Right kidney (tissue), 1 donor: ENCODE results near the gene RPS16.

ENCODE experiments used
- DNase-seq: peaks from one replicate; pipeline ENCODE4 v3.0.0-alpha.2; 2016

Gene RPS16

DNA sequence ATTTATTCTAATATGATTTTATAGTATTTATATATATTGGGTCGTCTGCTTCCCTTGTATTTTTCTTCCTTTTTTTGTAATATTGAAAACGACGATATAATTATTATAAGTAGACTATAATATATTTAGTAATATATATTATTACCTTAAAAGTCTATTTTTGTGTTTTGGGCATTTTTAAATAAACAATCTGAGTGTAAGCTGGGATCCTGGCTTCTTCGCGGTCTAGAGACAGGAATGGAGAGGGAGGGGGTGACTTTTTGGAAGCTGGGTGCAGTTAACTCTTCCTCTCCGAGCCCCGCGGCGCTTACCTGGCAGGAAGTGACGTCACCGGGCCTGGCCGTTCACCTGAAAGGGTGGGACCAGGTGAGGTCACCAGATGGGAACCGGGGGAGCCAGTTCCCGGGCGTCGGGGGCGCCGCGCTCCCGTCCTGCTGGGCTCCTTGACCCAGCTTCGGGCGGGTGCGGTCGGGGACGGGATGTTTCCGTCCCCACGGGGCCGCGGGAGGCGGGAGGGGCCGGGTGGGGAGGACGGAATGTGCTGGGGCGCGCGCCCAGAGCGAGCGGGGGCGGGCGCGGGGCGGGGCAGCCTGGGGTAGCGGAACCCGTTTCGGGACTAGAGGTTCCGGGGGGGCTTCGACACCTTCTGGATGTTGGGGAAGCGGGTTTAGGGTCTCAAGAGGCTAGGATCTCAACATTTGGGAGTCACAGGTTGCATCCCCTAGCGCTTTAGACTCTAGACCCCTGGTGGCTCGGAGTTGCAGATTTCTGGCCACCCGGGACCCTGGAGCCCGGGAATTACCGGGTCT lies 26.3 kb downstream of the RPS16 start:
- peak; percentile 54 for DNase-seq

DNA sequence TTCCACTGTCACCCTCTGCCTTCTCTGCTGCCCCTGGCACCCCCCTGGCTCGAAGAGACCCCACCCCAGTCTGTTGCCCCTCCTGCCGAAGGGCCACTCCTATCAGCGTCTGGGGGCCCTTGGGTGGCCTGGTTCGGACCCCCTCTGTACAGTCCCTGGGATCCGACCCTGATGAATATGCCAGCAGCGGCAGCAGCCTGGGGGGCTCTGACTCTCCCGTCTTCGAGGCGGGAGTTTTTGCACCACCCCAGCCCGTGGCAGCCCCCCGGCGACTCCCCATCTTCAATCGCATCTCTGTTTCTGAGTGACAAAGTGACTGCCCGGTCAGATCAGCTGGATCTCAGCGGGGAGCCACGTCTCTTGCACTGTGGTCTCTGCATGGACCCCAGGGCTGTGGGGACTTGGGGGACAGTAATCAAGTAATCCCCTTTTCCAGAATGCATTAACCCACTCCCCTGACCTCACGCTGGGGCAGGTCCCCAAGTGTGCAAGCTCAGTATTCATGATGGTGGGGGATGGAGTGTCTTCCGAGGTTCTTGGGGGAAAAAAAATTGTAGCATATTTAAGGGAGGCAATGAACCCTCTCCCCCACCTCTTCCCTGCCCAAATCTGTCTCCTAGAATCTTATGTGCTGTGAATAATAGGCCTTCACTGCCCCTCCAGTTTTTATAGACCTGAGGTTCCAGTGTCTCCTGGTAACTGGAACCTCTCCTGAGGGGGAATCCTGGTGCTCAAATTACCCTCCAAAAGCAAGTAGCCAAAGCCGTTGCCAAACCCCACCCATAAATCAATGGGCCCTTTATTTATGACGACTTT lies 27.1 kb downstream of the RPS16 start:
- no peak for DNase-seq

DNA sequence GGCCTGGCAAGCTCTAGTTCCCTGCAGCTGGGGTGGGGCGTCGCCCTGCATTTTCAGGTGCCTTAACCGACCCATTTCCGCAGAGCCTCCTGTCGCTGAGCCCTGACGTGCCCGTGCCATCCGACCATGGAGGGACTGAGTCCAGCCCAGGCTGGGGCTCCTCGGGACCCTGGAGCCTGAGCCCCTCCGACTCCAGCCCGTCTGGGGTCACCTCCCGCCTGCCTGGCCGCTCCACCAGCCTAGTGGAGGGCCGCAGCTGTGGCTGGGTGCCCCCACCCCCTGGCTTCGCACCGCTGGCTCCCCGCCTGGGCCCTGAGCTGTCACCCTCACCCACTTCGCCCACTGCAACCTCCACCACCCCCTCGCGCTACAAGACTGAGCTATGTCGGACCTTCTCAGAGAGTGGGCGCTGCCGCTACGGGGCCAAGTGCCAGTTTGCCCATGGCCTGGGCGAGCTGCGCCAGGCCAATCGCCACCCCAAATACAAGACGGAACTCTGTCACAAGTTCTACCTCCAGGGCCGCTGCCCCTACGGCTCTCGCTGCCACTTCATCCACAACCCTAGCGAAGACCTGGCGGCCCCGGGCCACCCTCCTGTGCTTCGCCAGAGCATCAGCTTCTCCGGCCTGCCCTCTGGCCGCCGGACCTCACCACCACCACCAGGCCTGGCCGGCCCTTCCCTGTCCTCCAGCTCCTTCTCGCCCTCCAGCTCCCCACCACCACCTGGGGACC lies 27.9 kb downstream of the RPS16 start:
- DNase-seq, result peak; percentile 43

DNA sequence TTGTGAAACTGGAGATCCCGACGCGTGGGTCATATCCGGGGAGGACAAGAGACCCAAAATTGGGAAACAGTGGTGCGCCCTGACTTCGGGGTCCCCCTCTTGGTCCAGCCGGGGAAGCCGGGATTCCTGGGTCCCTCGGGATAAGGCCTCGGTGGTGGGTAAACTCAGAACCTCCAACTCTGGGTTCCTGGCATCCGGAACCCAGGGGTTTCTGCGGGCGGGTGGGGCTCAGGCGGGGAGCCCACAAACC lies 28.4 kb downstream of the RPS16 start:
- DNase-seq, result no peak

DNA sequence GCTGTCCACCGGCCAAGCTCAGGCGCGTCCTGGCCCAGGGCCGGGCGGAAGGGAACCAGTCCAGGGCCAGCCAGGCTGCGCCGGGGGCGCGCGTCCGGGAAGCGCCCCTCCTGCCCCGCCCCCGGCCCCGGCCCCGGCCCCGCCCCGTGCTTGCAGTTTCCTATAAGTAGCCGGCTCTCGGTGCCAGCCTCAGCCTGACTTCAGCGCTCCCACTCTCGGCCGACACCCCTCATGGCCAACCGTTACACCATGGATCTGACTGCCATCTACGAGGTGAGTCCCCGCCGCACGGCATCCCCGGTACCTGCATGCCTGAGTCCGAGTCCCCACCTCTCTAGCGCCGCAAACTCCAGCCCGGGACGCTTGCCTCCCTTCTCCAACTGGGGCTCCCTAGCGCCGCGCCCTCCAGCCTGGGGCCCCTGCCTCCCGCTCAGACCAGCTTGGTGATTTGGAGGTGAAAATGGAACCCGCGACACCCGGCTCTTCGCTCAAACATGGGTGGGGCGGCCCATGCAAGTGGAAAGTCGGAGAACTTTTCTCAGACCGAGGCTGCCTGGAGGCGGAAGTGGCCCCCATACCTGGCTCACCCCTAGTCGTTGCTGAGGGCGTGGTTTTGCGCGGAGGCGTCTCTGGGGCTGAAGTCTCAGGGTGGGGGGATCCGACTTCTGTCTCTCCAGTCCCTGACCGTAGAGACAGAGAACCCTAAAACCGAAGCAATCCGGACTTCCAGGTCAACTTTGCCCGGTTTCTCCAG lies 28.9 kb downstream of the RPS16 start, which contains the start of gene ZFP36:
Gene ZFP36, plus strand, starts transcription at position 192 of the 754 bp plus-strand sequence. Its CDS starts 58 bp downstream, at position 250.
- DNase-seq, result peak; percentile 84

DNA sequence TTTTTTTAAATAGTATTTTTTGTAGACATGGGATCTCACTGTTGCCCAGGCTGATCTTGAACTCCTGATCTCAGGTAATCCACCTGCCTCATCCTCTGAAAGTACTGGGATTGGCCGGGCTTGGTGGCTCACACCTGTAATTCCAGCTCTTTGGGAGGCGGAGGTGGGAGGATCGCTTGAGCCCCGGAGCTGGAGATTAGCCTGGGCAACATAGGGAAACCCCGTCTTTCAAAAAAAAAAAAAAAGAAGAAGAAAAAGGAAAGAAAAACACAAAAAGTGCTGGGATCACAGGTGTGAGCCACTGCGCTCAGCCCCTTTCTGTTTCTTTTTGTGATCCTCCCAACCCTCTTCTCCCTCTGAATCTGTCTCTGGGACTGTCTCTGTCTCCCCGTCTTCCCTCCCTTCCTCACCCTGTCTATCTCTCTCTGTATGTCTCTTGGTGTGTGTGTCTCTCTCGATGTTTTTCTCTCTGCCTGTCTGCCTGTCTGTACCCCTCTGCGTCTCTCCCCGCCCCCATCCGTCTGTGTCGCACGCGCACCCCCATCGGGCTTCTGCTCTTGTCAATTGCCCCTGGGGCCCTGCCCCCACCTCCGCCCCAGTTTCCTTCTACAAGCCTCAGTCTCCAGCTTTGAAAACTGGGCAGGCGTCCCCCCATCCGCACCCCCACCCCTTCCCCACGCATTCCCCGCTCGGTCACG lies 29.6 kb downstream of the RPS16 start:
- peak; percentile 56 for DNase-seq

DNA sequence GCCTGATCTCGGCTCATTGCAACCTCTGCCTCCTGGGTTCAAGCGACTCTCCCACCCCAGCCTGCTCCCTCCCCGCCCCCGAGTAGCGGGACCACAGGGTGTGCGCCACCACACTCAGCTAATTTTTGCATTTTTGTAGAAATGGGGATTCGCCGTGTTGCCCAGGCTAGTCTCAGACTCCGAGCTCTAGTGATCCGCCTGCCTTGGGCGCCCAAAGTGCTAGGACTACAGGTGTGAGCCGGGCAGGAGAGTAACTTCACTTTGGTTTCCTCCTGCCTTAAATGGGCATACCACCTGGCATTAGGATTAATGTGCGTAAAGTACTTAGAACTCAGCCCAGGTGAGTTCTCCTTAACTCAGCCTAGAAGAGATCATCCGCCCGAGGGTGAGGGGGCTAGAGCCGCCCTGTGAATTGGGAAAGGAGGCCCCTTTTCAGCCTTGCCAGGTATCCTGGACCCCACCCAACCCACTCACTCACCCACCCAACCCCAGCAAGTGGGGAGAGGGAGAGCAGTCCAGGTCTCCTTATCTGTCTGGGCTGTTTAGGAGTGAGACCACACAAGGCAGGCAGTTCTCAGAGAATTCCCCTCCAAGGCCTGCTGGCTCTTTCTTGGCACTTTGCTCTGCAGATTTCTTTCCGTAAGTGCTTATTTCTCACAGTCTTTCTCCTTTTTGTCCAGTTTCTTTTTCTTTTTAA lies 30.3 kb downstream of the RPS16 start:
- no peak for DNase-seq

DNA sequence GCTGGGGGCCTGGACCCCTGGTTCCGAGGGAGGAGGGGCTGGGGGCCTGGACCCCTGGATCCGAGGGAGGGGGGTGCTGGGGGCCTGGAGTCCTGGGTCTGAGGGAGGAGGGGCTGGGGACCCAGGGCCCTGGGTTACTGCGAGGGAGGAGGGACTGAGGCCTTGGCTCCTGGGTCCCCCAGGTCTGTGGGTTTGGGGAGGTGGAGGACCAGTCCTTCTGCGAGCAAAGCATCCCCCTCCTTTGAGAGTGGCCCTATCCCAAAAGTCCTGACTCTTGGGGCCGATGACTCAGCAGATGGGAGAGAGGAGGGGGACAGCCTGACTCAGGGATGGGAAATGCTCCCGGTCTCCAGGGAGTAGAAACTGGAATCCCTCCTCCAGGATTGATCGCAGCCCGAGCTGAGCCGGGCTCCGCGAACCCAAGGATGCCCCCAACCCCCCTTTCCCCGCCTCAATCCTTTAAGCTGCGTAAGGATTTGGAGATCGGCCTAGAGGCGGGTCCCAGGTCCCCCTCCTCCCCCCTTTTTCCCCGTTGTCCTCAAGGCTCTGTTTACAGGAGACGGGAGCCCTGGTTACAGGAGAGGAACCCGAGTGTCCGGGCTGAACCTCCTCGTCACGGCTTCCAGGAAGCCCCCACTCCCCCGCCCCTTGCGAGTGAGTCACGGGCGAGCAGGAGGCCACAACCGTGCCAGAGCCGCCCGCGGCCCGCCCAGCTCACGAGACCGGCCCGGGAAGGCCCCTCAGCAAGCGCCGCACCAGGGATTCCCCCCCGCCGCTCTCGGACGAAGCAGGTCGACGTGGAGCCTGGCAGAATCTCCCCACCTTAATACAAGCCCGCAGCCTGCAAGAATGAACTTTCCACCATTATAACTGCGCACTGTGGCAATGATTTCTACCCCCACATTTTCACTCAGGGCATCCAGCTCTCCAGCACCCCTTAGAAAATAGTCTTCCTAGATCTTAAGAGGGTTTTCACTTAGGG lies 32.1 kb downstream of the RPS16 start:
- DNase-seq, result peak; percentile 82

DNA sequence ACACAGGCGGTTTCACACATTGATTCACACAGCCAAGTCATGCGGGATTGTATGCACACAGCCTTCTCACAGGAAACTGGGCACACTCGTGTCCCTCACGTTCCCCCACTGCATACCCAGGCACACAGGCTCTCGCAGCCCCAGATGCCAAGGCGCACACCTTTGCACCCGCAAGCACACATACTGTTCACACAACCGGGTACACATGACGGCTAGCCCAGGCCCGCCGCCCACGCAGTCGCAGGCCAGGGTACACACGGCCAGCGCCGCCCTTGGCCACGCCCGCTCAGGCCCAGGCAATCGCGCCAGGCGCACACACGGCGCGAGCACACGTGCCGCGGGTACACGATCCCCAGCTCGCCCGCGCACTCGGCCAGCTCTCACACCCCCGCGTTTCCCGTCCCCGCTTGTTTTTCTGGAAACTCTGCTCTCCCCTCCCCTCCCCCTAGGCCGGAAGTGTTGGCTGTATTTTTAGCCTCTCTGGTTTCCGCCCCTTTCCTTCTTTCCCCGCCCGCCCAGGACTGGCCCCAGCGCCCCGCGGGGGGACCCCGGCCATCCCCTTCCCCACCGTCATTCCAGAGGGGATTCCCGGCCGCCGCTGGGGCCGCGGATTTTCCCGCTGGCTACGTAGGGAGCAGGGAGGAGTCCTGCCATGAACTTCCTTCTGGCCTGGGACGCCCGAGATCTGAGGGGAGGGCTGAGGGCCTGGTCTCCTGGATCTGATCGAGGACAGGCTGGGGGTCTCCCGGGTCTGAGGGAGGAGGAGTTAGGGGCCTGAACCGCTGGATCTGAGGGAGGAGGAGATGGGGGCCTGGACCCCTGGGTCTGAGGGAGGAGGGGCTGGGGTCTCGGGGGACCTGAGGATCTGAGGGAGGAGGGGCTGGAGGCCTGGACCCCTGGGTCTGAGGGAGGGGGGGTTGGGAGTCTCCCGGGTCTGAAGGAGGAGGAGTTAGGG lies 33.1 kb downstream of the RPS16 start:
- peak; percentile 84 for DNase-seq

DNA sequence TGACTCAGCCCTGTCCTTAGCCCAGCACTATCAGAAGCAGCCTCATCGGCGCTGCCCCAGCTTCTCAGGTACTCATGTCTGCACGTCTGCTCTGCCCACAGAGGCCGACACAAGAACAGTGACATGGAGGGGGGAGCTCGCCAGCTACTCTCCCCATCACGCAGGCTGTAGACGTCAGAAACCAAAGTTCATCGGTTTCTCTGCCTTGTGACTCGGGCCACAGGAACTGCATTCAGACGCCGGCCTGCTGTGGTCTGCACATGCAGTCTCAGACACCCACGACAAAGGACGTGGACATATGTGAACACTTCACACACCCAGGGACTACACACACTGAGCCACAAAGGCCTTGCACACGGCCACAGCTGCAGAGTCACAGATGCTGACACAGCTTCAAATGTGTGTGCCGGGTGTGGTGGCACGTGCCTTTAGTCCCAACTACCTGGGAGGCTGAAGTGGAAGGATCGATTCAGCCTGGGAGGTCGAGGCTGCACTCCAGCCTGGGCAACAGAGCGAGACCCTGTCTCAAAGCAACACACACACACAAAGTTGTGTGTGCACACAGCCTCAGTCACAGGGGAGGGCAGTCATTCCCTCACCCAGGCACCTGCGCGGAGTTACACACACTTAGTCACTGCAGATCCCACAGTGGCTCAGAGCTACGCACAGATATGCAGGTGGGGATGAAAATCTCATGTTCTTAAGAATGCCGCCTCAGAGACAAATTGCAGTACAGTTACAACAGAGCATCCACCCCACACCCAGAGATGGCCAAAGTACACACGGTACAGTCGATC lies 34.0 kb downstream of the RPS16 start:
- peak; percentile 41 for DNase-seq

DNA sequence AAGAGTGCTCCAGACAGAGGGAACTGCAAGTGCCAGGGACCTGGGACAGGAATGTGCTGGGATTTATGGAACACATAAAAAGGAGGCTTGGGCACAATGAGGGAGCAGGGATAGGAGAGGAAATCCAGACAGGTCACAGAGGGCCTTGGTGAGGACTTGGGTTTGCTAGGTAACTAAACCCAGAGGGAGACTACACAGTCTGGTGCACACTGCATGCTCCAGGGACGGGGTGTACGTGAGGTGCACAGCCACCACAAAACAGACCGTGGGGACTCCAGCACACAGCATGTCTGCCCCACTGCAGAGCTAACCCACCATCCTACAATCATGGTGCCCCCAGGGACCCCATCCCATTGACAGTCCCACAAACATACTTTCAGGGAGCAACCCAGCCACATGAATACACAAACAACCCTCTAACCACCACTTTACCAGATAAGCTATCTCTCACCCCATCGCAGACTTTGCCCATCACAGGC lies 34.6 kb downstream of the RPS16 start:
- DNase-seq, result no peak

DNA sequence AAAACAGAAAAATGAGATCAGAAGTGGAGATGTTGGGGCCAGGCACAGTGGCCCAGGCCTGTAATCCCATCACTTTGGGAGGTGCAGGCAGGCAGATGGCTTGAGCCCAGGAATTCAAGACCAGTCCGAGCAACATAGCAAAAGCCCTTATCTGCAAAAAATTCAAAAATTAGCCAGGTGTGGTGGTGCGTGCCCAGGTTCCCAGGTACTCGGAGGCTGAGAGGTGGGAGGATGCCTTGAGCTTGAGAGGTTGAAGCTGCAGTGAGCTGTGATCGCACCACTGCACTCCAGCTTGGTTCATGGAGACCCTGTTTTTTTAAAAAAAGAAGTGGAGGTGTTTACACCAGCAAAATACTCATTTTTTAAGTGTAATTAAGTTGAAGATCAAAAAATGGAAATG lies 35.7 kb downstream of the RPS16 start:
- no peak for DNase-seq

DNA sequence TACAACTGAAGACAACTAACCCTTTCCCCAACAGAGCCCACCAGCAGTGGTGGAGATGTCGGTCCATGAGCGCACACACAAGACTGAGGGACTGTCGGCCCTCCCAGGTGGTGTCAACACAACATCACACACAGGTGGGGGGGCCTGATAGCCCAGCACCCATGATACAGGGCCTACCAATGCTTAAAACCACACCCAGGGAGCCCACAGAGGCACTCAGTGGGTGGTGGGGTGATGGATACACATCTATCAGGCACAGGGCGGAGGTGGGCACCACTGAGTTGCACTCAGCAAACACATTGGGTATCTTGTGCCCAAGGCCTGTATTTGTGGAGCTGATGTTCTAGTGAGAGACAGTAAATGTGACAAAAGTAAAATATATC lies 36.1 kb downstream of the RPS16 start:
- no peak for DNase-seq

DNA sequence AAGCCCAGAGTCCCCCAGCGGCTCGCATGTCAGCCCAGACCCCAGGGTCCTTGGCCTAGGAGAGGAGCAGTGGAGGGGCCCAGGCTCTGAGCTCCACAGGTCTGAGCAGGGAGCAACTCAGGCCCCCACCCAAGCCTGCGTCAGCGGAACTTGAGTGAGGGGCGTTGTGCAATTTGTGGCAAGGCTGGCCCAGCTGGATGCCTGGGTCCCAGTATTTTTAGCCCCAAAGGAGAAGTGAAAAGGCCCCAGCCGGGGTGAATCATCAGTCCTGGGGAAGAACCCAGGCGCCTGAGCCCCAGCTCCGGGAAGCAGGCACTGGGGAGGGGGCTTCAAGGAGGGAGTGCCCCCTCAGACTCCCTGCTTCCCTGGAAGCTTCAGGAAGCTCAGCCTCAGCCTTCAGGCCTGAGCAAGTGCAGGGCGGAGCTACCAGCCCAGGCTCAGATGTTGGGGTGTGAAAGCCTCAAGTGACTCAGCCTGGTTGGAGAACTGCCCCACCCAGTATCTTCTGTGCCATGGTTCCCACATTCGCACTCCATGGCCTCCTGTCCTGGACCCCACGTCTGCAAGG lies 37.4 kb downstream of the RPS16 start:
- DNase-seq, result no peak

DNA sequence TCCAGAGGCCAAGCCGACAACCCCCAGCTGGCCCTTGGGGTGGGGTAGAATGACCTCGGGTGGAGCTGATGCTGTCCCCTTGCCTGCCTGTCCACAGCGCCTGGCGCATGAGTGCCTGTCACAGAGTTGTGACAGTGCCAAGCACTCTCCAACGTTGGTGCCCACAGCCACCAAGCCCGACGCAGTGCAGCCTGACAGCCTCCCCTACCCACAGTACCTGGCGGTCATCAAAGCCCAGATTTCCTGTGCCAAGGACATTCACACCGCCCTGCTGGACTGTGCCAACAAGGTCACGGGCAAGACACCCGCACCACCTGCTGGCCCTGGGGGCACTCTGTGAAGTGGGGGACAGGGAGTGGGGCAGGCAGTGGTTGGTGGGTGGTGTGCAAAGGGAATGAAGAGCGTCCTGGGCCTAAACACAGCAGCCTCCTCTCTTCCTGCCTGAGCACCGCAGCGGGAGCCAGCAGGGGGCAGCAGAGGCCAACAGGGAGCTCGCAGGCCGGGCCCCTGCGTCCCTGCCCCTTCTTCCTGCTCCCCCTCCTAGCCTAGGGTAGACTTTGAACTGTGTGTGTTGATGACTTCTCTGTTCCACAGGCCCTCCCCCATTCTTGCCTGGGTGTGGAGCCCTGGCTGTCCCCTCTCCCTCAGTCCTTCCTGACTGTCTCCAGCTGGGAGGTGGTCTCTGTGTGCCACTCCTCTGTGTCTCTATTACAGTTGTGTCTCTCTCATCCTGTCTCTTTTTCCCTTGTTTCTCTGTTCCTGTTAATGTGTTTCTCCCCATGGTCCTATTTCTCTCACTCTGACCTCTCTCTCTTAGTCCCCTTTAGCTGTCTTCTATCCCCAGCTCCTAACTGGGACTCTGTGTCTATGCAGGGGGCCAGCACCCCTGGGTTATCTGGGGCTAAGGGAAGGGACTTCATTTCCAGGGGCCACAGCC lies 38.1 kb downstream of the RPS16 start:
- peak; percentile 69 for DNase-seq
